ENCODE data around the gene ADGRL1. TPM values are rescaled to one million over a fixed set of nuclear protein-coding genes. Genes with fewer than 3 reads are reported as not detected.

ADGRL1 gene
- total and polyA plus RNA-seq, 2 of the 8 experiments (the other 6 are each of a cell fraction or from before 2014, with no cell fraction given), result 95.6 to 112 TPM

- WGBS, 2 experiments (ENCODE audit: extremely low coverage in 1 of 2, insufficient coverage in 1 of 2, insufficient read length in 1 of 2, insufficient replicate concordance in 2 of 2, low coverage in 1 of 2, low lambda C conversion rate in 2 of 2, missing lambda C conversion rate in 1 of 2), result 95% methylated on average over 12 of the region's 12 CpGs; no CpG with 5 or more reads in 1 of the 2 experiments
- TF ChIP-seq HDAC6 (IDR thresholded peaks at IDR 0.05; ENCODE audit: low read depth, low read length), result no peak
- TF ChIP-seq NANOG (IDR thresholded peaks at IDR 0.05; ENCODE audit: insufficient read depth, low read depth, low read length, poor library complexity, severe bottlenecking), result no peak
- no peak for TF ChIP-seq SIRT6 (IDR thresholded peaks at IDR 0.05; ENCODE audit: low read length)
- TF ChIP-seq POU5F1 (IDR thresholded peaks at IDR 0.05; ENCODE audit: low read depth, low read length), result no peak
- TF ChIP-seq SP1 (IDR thresholded peaks at IDR 0.05; ENCODE audit: low read depth, low read length), result no peak
Observed at GRCh38 chr19:14187561-14187960, 18.4 kb downstream of the ADGRL1 start.

More at GRCh38 chr19:14187561-14187960, 18.4 kb downstream of the ADGRL1 start:
- H3K36me3 ChIP-seq (ENCODE audit: control insufficient read depth in 2 of 4, insufficient read depth in 4 of 4, low read length in 3 of 4), result peaks cover 0 to 3% (median 0%) of the 10 kb centered on the region in 4 experiments; a peak in 1 of 8 replicates
- FAIRE-seq, result no peak
- H4K91ac ChIP-seq (replicated peaks; ENCODE audit: insufficient read length, low read length), result no peak overlapping the region
- peaks cover 3% of the 10 kb centered on the region for H3K79me1 ChIP-seq (ENCODE audit: low read depth, low read length)
- H2AK5ac ChIP-seq (ENCODE audit: low read depth, low read length), result no peak overlapping the region
- H3K23me2 ChIP-seq (ENCODE audit: low read depth, low read length), result no peaks in the 10 kb centered on the region
- POLR2A ChIA-PET (ENCODE audit: partially characterized antibody), result no interaction called here
- H3K4me3 ChIP-seq (ENCODE audit: extremely low read depth in 1 of 4, insufficient read depth in 2 of 4, low read depth in 3 of 4, low read length in 4 of 4), result no peak overlapping the region
- no peak overlapping the region for H2BK12ac ChIP-seq (ENCODE audit: low read depth, low read length)
- H2BK20ac ChIP-seq (ENCODE audit: low read length), result no peak overlapping the region
- DNase-seq (ENCODE audit: low read depth in 1 of 2, low spot score in 2 of 2), result no peak
- H3K18ac ChIP-seq (ENCODE audit: extremely low read depth, low read length), result no peak overlapping the region
- H3K4me2 ChIP-seq (ENCODE audit: insufficient read depth in 1 of 2, low read depth in 2 of 2, low read length in 2 of 2), result no peak overlapping the region
- no peak overlapping the region for H2BK120ac ChIP-seq (replicated peaks; ENCODE audit: low read depth, low read length)
- no peak overlapping the region for H3K9ac ChIP-seq (replicated peaks in 1 of 4; ENCODE audit: extremely low read depth in 1 of 4, low read depth in 3 of 4, low read length in 3 of 4)
- CTCF ChIA-PET (ENCODE audit: partially characterized antibody), result interaction anchor here (0.5 to 1.3 kb wide), 4 partner anchors 8 to 824 kb away, joined by 3 to 4 read pairs (median 4); no protein-coding TSS in a partner anchor
- peaks cover 17 to 22% of the 10 kb centered on the region in 2 experiments for H4K20me1 ChIP-seq (replicated peaks in 1 of 2; ENCODE audit: control insufficient read depth in 1 of 2, insufficient read depth in 2 of 2, low read length in 2 of 2)
- no peak overlapping the region for H4K8ac ChIP-seq (ENCODE audit: extremely low read depth, insufficient read depth, low read length)
- no peak overlapping the region for H3K14ac ChIP-seq (ENCODE audit: insufficient read length)
- H3K4me1 ChIP-seq (replicated peaks in 1 of 4; ENCODE audit: control insufficient read depth in 3 of 4, insufficient read depth in 4 of 4, low read length in 3 of 4), result no peaks in the 10 kb centered on the region
- H2BK5ac ChIP-seq (ENCODE audit: low read depth, low read length), result no peak overlapping the region
- no peaks in the 10 kb centered on the region for H3K9me3 ChIP-seq (ENCODE audit: insufficient read depth in 2 of 2, low read depth in 1 of 2, low read length in 1 of 2)
- no peak overlapping the region for H4K5ac ChIP-seq (ENCODE audit: insufficient read length, low read depth, low read length)
- no peak overlapping the region for H2BK15ac ChIP-seq (ENCODE audit: low read length)
- no peak overlapping the region for H3K56ac ChIP-seq (replicated peaks; ENCODE audit: insufficient read length, low read depth, low read length)
- no peak overlapping the region for H3K27ac ChIP-seq (ENCODE audit: low read depth, low read length)
- peaks cover 7 to 64% of the 10 kb centered on the region in 2 experiments; a peak in 3 of 4 replicates for H3K79me2 ChIP-seq (ENCODE audit: control insufficient read depth in 1 of 2, insufficient read depth in 2 of 2, low read length in 2 of 2)
- no peak overlapping the region for H3K4ac ChIP-seq (replicated peaks; ENCODE audit: insufficient read length, low read depth, low read length)
- H3K27me3 ChIP-seq (replicated peaks in 1 of 4; ENCODE audit: control insufficient read depth in 3 of 4, extremely low read depth in 1 of 4, insufficient read depth in 3 of 4, low read length in 3 of 4), result no peaks in the 10 kb centered on the region
- no peak overlapping the region for H2AFZ ChIP-seq (ENCODE audit: low read length)
- no peak overlapping the region for H3K23ac ChIP-seq (ENCODE audit: insufficient read length)
